Common myeloid progenitor, CD34-positive (primary cell): ENCODE data around the gene LAMA3.

Source experiments
- CTCF ChIA-PET: fragments of 350-600 bp; sonication (Branson Sonifier 250); formaldehyde crosslinking; loops from one replicate; lab custom pipeline; 2021; ENCODE audit warnings: antibody characterized with exemption; lab: Charles Lee
- POLR2A ChIA-PET: fragments of 350-600 bp; sonication (Branson Sonifier 250); formaldehyde crosslinking; loops from one replicate; lab custom pipeline; 2021; ENCODE audit warnings: antibody characterized with exemption; lab: Charles Lee
- DNase-seq, 3 donors: peaks; one replicate each; pipeline versions ENCODE4 v3.0.0 to v3.0.0-alpha.2; 2013
- H3K27ac ChIP-seq, 2 experiments: 1 replicate in 1 of 2; 2 replicates in 1 of 2; pipeline ENCODE4 v1.7.0; 2013; ENCODE audit warnings: inconsistent platforms in 2 of 2, low read length in 2 of 2, mild to moderate bottlenecking in 2 of 2, low read depth in 1 of 2, moderate library complexity in 1 of 2; ENCODE audit not compliant: severe bottlenecking in 2 of 2, insufficient read depth in 1 of 2, poor library complexity in 1 of 2
- H3K27me3 ChIP-seq, 5 experiments: replicated peaks in 2 of 5; 1 replicate in 3 of 5; 2 replicates in 2 of 5; pipeline versions ENCODE4 v1.6.1 to v1.7.0; 2013; ENCODE audit warnings: low read length in 4 of 5, mild to moderate bottlenecking in 2 of 5, moderate library complexity in 2 of 5, inconsistent platforms in 1 of 5; ENCODE audit not compliant: insufficient read depth in 5 of 5, control insufficient read depth in 4 of 5
- H3K36me3 ChIP-seq, 4 experiments: 1 replicate in 2 of 4; 2 replicates in 2 of 4; pipeline versions ENCODE4 v1.6.1 to v1.7.0; 2013; ENCODE audit warnings: low read length in 3 of 4, control low read depth in 1 of 4, mild to moderate bottlenecking in 1 of 4; ENCODE audit not compliant: control insufficient read depth in 4 of 4, insufficient read depth in 4 of 4
- H3K4me1 ChIP-seq, 4 experiments: 1 replicate in 3 of 4; 2 replicates in 1 of 4; pipeline versions ENCODE4 v1.6.1 to v1.7.1; 2013; ENCODE audit warnings: low read length in 3 of 4, mild to moderate bottlenecking in 3 of 4, control low read depth in 1 of 4, inconsistent platforms in 1 of 4, moderate library complexity in 1 of 4; ENCODE audit not compliant: control insufficient read depth in 4 of 4, insufficient read depth in 4 of 4; ENCODE audit errors: control extremely low read depth in 1 of 4
- H3K4me3 ChIP-seq, 7 experiments: 1 replicate in 4 of 7; 2 replicates in 3 of 7; pipeline versions ENCODE4 v1.5.1 to v1.7.0; 2013; ENCODE audit warnings: mild to moderate bottlenecking in 7 of 7, low read length in 6 of 7, moderate library complexity in 6 of 7, inconsistent platforms in 2 of 7, low read depth in 2 of 7, control low read depth in 1 of 7; ENCODE audit not compliant: insufficient read depth in 4 of 7, control insufficient read depth in 1 of 7; ENCODE audit errors: extremely low read depth in 1 of 7
- H3K9me3 ChIP-seq, 5 experiments: 1 replicate in 4 of 5; 2 replicates in 1 of 5; pipeline versions ENCODE4 v1.6.1 to v1.7.1; 2013; ENCODE audit warnings: low read length in 4 of 5, mild to moderate bottlenecking in 2 of 5, inconsistent platforms in 1 of 5, low read depth in 1 of 5, moderate library complexity in 1 of 5; ENCODE audit not compliant: control insufficient read depth in 4 of 5, insufficient read depth in 2 of 5; ENCODE audit errors: control extremely low read depth in 1 of 5
- WGBS: methylation state at CpG from one replicate; pipeline ENCODE4 v1.1.5; 2013; ENCODE audit not compliant: insufficient coverage; 5-methylcytosine and 5-hydroxymethylcytosine counted together

Gene LAMA3

GRCh38 chr18:23721696-23722480 is 32.6 kb downstream of the LAMA3 start:
- H3K36me3 ChIP-seq, result no peaks in the 10 kb centered on the region
- WGBS, result 60% methylated on average over 2 of the region's 4 CpGs
- peaks cover 4 to 17% (median 14%) of the 10 kb centered on the region in 4 experiments for H3K4me1 ChIP-seq
- no peak overlapping the region for H3K4me3 ChIP-seq
- no peak overlapping the region for H3K27ac ChIP-seq
- DNase-seq, result no peak
- CTCF ChIA-PET, result interaction anchor here (1.0 kb wide), 1 partner anchor 11 kb away, joined by 3 read pairs; no protein-coding TSS in a partner anchor
- H3K27me3 ChIP-seq, result no peaks in the 10 kb centered on the region
- no peaks in the 10 kb centered on the region for H3K9me3 ChIP-seq
- POLR2A ChIA-PET, result no interaction called here

DNA sequence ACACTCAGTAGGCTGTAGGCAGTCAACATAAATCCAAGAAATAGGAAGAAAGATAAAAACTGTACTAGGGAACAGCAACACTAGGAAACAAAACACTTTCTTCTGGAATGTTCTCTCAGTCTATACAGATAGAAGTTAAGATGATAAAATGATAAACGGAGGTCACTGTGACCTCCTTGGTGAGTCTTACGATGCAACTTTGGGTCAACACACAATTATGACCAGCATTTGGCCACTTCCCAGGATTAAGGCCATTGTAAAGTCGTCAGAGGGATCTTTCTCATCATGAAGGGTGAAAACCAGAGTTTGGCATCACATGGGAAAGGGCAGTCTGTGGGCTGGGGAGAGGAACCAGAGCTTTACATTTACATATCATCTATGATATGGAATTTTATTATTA is 33.4 kb downstream of the LAMA3 start:
- POLR2A ChIA-PET, result no interaction called here
- Histone ChIP-seq H3K36me3 (no peaks in the 10 kb centered on the region), H3K4me1 (peaks cover 4 to 17% (median 14%) of the 10 kb centered on the region in 4 experiments), H3K9me3 (no peaks in the 10 kb centered on the region), H3K4me3 (no peak overlapping the region), H3K27me3 (no peaks in the 10 kb centered on the region), H3K27ac (no peak overlapping the region)
- CTCF ChIA-PET, result interaction anchor here (1.0 to 1.9 kb wide), 3 partner anchors 9 to 56 kb away, joined by 3 to 4 read pairs (median 4); no protein-coding TSS in a partner anchor
- WGBS, result 94% methylated on average over 2 of the region's 3 CpGs
- DNase-seq, result no peak

GRCh38 chr18:23723121-23723520 is 33.9 kb downstream of the LAMA3 start:
- Histone ChIP-seq H3K4me1 (peaks cover 4 to 17% (median 14%) of the 10 kb centered on the region in 4 experiments), H3K9me3 (no peaks in the 10 kb centered on the region), H3K27ac (no peak overlapping the region), H3K36me3 (no peaks in the 10 kb centered on the region), H3K27me3 (no peaks in the 10 kb centered on the region), H3K4me3 (no peak overlapping the region)
- CTCF ChIA-PET, result interaction anchor here (1.0 to 1.9 kb wide), 3 partner anchors 8 to 57 kb away, joined by 3 to 4 read pairs (median 4); no protein-coding TSS in a partner anchor
- POLR2A ChIA-PET, result no interaction called here
- 100% methylated on average over 1 of the region's 2 CpGs for WGBS
- DNase-seq, result no peak

- POLR2A ChIA-PET, result no interaction called here
- CTCF ChIA-PET, result interaction anchor here (1.4 to 2.0 kb wide), 3 partner anchors 14 to 58 kb away, joined by 4 to 8 read pairs (median 4); no protein-coding TSS in a partner anchor
Measured at GRCh38 chr18:23724681-23725080, 35.4 kb downstream of the LAMA3 start.

DNA sequence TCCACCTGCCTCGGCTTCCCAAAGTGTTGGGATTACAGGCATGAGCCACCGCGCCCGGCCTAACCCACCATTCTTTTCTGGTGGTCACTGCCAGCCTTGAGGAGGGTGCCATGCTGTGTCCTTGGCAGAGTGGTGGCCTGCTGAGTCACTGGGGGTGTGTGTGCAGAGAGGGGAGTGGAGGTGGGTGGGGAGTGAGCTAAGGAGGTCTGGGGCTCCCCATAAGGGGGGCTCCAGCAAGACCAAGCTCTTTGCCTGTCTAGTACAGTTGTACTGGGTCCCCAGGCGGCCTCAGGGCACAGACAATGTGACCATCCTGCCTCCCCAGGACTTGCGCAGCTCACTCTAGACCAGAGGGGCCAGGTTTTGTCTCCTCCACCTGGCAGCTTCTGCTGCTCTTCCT is 36.1 kb downstream of the LAMA3 start:
- ChIA-PET POLR2A (no interaction called here), CTCF (interaction anchor here (1.4 to 2.0 kb wide), 2 partner anchors 15 to 22 kb away, joined by 4 to 8 read pairs; no protein-coding TSS in a partner anchor)
- peaks cover 4 to 17% (median 14%) of the 10 kb centered on the region in 4 experiments for H3K4me1 ChIP-seq

More at GRCh38 chr18:23724681-23725080, 35.4 kb downstream of the LAMA3 start:
- Histone ChIP-seq H3K27ac (no peak overlapping the region), H3K4me1 (peaks cover 4 to 17% (median 14%) of the 10 kb centered on the region in 4 experiments), H3K9me3 (no peaks in the 10 kb centered on the region), H3K4me3 (no peak overlapping the region), H3K27me3 (no peaks in the 10 kb centered on the region), H3K36me3 (no peaks in the 10 kb centered on the region)
- DNase-seq, result peak in 2 of 3 donors; percentile 56 to 75
- WGBS, result 21% methylated on average over 3 of the region's 3 CpGs

DNA sequence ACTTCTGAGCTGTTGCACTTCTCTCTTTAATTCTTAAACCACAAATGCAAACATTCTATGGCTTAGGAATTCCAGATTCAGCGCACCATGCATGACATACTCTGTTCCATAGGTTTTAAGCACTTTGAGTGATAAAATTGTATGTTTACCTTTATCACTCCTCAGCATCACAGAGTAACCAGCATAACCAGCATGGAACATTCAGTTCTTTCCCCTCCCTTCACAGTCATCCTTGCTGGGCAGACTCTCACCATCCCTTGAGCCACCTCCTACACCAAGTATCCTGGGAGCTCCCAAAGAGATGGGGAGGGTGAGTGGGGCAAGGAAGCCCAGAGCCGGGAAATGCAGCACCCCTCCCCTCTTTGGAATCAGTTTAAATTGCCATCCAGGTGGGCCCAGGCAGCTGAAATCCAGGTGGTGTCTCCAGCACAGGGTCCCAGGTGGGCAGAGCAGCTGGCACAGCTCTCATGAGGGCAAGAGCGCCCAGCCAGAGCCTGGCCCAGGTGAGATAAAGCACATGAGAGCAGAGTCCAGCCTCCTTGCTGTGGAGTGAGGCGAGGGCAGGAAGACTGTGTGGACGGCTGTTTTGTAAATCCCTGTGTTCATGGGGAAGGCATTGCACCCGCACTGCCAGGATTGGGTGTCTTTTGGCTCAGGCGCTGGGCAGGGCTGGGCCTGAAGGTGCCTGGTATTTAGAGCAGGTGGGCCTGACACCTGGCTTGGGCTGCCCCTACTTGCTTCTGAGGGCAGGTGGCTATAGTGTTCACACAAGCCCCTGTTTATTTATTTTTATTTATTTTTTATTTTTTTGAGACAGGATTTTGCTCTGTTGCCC is 36.8 kb downstream of the LAMA3 start:
- no peaks in the 10 kb centered on the region for H3K36me3 ChIP-seq
- no peaks in the 10 kb centered on the region for H3K9me3 ChIP-seq
- H3K27me3 ChIP-seq, result no peaks in the 10 kb centered on the region
- WGBS, result 97% methylated on average over 5 of the region's 7 CpGs
- no peak for DNase-seq
- no peak overlapping the region for H3K27ac ChIP-seq
- ChIA-PET CTCF (interaction anchor here (1.4 to 2.0 kb wide), 2 partner anchors 16 to 23 kb away, joined by 4 to 8 read pairs; no protein-coding TSS in a partner anchor), POLR2A (no interaction called here)
- H3K4me1 ChIP-seq, result peaks cover 4 to 17% (median 14%) of the 10 kb centered on the region in 4 experiments
- no peak overlapping the region for H3K4me3 ChIP-seq

More for the DNA sequence above, 36.1 kb downstream of the LAMA3 start:
- WGBS, result 82% methylated on average over 6 of the region's 6 CpGs
- Histone ChIP-seq H3K36me3 (no peaks in the 10 kb centered on the region), H3K27me3 (no peaks in the 10 kb centered on the region), H3K4me3 (no peak overlapping the region), H3K9me3 (no peaks in the 10 kb centered on the region), H3K27ac (no peak overlapping the region)
- DNase-seq, result peak in 1 of 3 donors; percentile 32
